Measurements from ENCODE around the gene TYRO3. TPM values are rescaled to one million over a fixed set of nuclear protein-coding genes. Genes with fewer than 3 reads are reported as not detected.
"Not testable (repeated sequence)": the region's sequence is repeated elsewhere in the genome, so short reads cannot be mapped to it uniquely, and the experiment has no call there.

Gene TYRO3
- total RNA-seq, 1 donor from 2014 or later = 28.5 TPM

GRCh38 chr15:41568350-41569017, 9.5 kb downstream of the TYRO3 start:
- Histone ChIP-seq H4K20me1 (ENCODE audit: insufficient read depth, low read length) (no peaks in the 10 kb centered on the region), H3K9me3 (ENCODE audit: insufficient read depth, low read depth, low read length) (no peaks in the 10 kb centered on the region), H3K9ac (ENCODE audit: low read length) (no peak overlapping the region), H3K4me3 (ENCODE audit: insufficient read depth, low read depth, low read length) (no peak overlapping the region), H3K27me3 (ENCODE audit: insufficient read depth, low read length) (no peaks in the 10 kb centered on the region), H3K79me2 (ENCODE audit: insufficient read depth, low read length) (no peaks in the 10 kb centered on the region), H3K4me1 (ENCODE audit: insufficient read depth, low read length) (peaks cover 7% of the 10 kb centered on the region), H2AFZ (ENCODE audit: low read depth, low read length) (no peak overlapping the region), H3K27ac (ENCODE audit: low read depth, low read length) (no peak overlapping the region), H3K36me3 (ENCODE audit: insufficient read depth, low read length) (no peaks in the 10 kb centered on the region), H3K4me2 (ENCODE audit: low read length) (peak overlapping the region; percentile 18)
- TF ChIP-seq EZH2 (IDR thresholded peaks at IDR 0.05; ENCODE audit: insufficient read depth, low read length) (no peak), CTCF (IDR thresholded peaks at IDR 0.05; ENCODE audit: insufficient read depth, low read depth, low read length) (no peak)
- peaks cover 40% of the 10 kb centered on the region for H3K4me1 Mint-ChIP-seq (ENCODE audit: low read depth, unreplicated experiment)
- H3K4me3 Mint-ChIP-seq (ENCODE audit: unreplicated experiment) = peak overlapping the region; percentile 50
- H3K27me3 Mint-ChIP-seq (ENCODE audit: low read depth, unreplicated experiment) = no peaks in the 10 kb centered on the region
- DNase-seq (ENCODE audit: low read depth) (no peak), FAIRE-seq (no peak)
- H3K9me3 Mint-ChIP-seq (ENCODE audit: unreplicated experiment) = no peaks in the 10 kb centered on the region
- peaks cover 23% of the 10 kb centered on the region for H3K36me3 Mint-ChIP-seq (ENCODE audit: low read depth, unreplicated experiment)
- H3K27ac Mint-ChIP-seq (ENCODE audit: unreplicated experiment) = peak overlapping the region; percentile 59

- H3K27me3 Mint-ChIP-seq (ENCODE audit: low read depth, unreplicated experiment); DNase-seq (ENCODE audit: low read depth); H3K9me3 ChIP-seq (ENCODE audit: insufficient read depth, low read depth, low read length); H3K9me3 Mint-ChIP-seq (ENCODE audit: unreplicated experiment); H3K27me3 ChIP-seq (ENCODE audit: insufficient read depth, low read length); H3K79me2 ChIP-seq (ENCODE audit: insufficient read depth, low read length); H3K36me3 ChIP-seq (ENCODE audit: insufficient read depth, low read length); H4K20me1 ChIP-seq (ENCODE audit: insufficient read depth, low read length); H3K4me3 Mint-ChIP-seq (ENCODE audit: unreplicated experiment); H3K4me3 ChIP-seq (ENCODE audit: insufficient read depth, low read depth, low read length); H3K9ac ChIP-seq (ENCODE audit: low read length); H3K27ac ChIP-seq (ENCODE audit: low read depth, low read length); FAIRE-seq; H3K27ac Mint-ChIP-seq (ENCODE audit: unreplicated experiment); H3K4me1 ChIP-seq (ENCODE audit: insufficient read depth, low read length); H3K4me2 ChIP-seq (ENCODE audit: low read length); H2AFZ ChIP-seq (ENCODE audit: low read depth, low read length): not testable (repeated sequence)
- Mint-ChIP-seq H3K4me1 (ENCODE audit: low read depth, unreplicated experiment) (peaks cover 34% of the 10 kb centered on the region), H3K36me3 (ENCODE audit: low read depth, unreplicated experiment) (peaks cover 27% of the 10 kb centered on the region)
Measured at GRCh38 chr15:41569232-41569631, 10.2 kb downstream of the TYRO3 start.

- DNase-seq (ENCODE audit: low read depth) = no peak
- H3K4me1 Mint-ChIP-seq (ENCODE audit: low read depth, unreplicated experiment) = peaks cover 21% of the 10 kb centered on the region
- Histone ChIP-seq H4K20me1 (ENCODE audit: insufficient read depth, low read length) (no peaks in the 10 kb centered on the region), H2AFZ (ENCODE audit: low read depth, low read length) (no peak overlapping the region), H3K9me3 (ENCODE audit: insufficient read depth, low read depth, low read length) (no peaks in the 10 kb centered on the region), H3K27me3 (ENCODE audit: insufficient read depth, low read length) (no peaks in the 10 kb centered on the region), H3K79me2 (ENCODE audit: insufficient read depth, low read length) (no peaks in the 10 kb centered on the region), H3K9ac (ENCODE audit: low read length) (no peak overlapping the region), H3K4me1 (ENCODE audit: insufficient read depth, low read length) (peaks cover 7% of the 10 kb centered on the region), H3K36me3 (ENCODE audit: insufficient read depth, low read length) (no peaks in the 10 kb centered on the region), H3K4me2 (ENCODE audit: low read length) (no peak overlapping the region), H3K27ac (ENCODE audit: low read depth, low read length) (no peak overlapping the region), H3K4me3 (ENCODE audit: insufficient read depth, low read depth, low read length) (no peak overlapping the region)
- no peak for TF ChIP-seq EZH2 (IDR thresholded peaks at IDR 0.05; ENCODE audit: insufficient read depth, low read length)
- TF ChIP-seq CTCF (IDR thresholded peaks at IDR 0.05; ENCODE audit: insufficient read depth, low read depth, low read length) = no peak
- no peaks in the 10 kb centered on the region for H3K9me3 Mint-ChIP-seq (ENCODE audit: unreplicated experiment)
- peaks cover 32% of the 10 kb centered on the region for H3K36me3 Mint-ChIP-seq (ENCODE audit: low read depth, unreplicated experiment)
- H3K27ac Mint-ChIP-seq (ENCODE audit: unreplicated experiment) = no peak overlapping the region
- no peak overlapping the region for H3K4me3 Mint-ChIP-seq (ENCODE audit: unreplicated experiment)
- FAIRE-seq = no peak
- H3K27me3 Mint-ChIP-seq (ENCODE audit: low read depth, unreplicated experiment) = no peaks in the 10 kb centered on the region
Measured at GRCh38 chr15:41570764-41571163, 11.8 kb downstream of the TYRO3 start.
